HUES64 (cell line): Measurements from ENCODE around the gene SLC1A2.
A peak's percentile ranks its signal among the peaks of the same experiment; 100 is the strongest.

ENCODE experiments used
- H3K27ac ChIP-seq: 2 replicates; pipeline ENCODE4 v1.7.0; 2013; ENCODE audit warnings: low read depth, low read length, inconsistent platforms
- H3K27me3 ChIP-seq: 2 replicates; pipeline ENCODE4 v1.6.1; 2013; ENCODE audit warnings: mild to moderate bottlenecking, low read length; ENCODE audit not compliant: insufficient read depth
- H3K36me3 ChIP-seq: 2 replicates; pipeline ENCODE4 v1.6.1; 2013; ENCODE audit warnings: mild to moderate bottlenecking, low read length; ENCODE audit not compliant: insufficient read depth
- H3K4me1 ChIP-seq: 2 replicates; pipeline ENCODE4 v1.6.1; 2013; ENCODE audit warnings: mild to moderate bottlenecking, low read length, moderate library complexity; ENCODE audit not compliant: insufficient read depth
- H3K4me3 ChIP-seq: 2 replicates; pipeline ENCODE4 v1.5.1; 2013; ENCODE audit warnings: mild to moderate bottlenecking, low read length, moderate library complexity
- H3K9ac ChIP-seq: 2 replicates; pipeline ENCODE4 v1.6.1; 2013; ENCODE audit warnings: mild to moderate bottlenecking, low read depth, low read length
- H3K9me3 ChIP-seq: 2 replicates; pipeline ENCODE4 v1.6.1; 2013; ENCODE audit warnings: low read depth, low read length; ENCODE audit not compliant: insufficient read depth
- WGBS: fragments of 150-250, 120-280 bp; methylation state at CpG from one replicate; pipeline ENCODE4 v1.1.7; 2013; ENCODE audit warnings: missing lambda C conversion rate; 5-methylcytosine and 5-hydroxymethylcytosine counted together

The SLC1A2 gene

GRCh38 chr11:35427071-35427470, 7.7 kb upstream of the SLC1A2 start:
- Histone ChIP-seq H3K27ac (no peak overlapping the region), H3K36me3 (peaks cover 4% of the 10 kb centered on the region; the same call in 1 of the 2 replicates), H3K9ac (no peak overlapping the region), H3K9me3 (no peaks in the 10 kb centered on the region), H3K27me3 (peaks cover 17% of the 10 kb centered on the region), H3K4me1 (no peaks in the 10 kb centered on the region), H3K4me3 (no peak overlapping the region)
- 84% methylated on average over 3 of the region's 3 CpGs for WGBS

DNA sequence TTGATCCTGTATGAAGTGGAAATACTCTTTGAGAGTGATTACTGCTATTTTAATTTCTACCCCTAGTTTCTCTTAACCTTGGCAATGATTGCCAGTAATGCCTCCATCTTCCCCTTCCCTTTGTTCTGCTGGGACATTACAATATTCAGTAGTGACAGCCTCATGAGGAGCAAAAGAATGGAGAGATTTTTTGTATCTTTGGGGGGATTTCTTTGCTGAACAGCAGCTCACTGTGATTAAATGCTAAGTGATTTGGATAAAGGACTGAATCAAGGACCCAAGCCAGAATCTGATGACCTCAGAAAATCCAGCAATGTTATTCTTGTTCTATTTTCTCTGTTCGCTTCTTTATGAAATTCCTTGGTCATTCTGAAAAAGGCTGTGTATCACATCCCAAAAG, 7.0 kb upstream of the SLC1A2 start:
- Histone ChIP-seq H3K4me1 (no peaks in the 10 kb centered on the region), H3K27me3 (peaks cover 24% of the 10 kb centered on the region), H3K36me3 (no peaks in the 10 kb centered on the region; the same call in 1 of the 2 replicates), H3K27ac (no peak overlapping the region), H3K9ac (no peak overlapping the region), H3K9me3 (no peaks in the 10 kb centered on the region), H3K4me3 (no peak overlapping the region)
- 90% methylated on average over 1 of the region's 1 CpG for WGBS

GRCh38 chr11:35425603-35426212, 6.3 kb upstream of the SLC1A2 start:
- Histone ChIP-seq H3K4me3 (no peak overlapping the region), H3K4me1 (no peaks in the 10 kb centered on the region), H3K36me3 (no peaks in the 10 kb centered on the region; the same call in 1 of the 2 replicates), H3K27me3 (peaks cover 31% of the 10 kb centered on the region), H3K9me3 (no peaks in the 10 kb centered on the region), H3K27ac (no peak overlapping the region), H3K9ac (no peak overlapping the region)
- 93% methylated on average over 4 of the region's 4 CpGs for WGBS

DNA sequence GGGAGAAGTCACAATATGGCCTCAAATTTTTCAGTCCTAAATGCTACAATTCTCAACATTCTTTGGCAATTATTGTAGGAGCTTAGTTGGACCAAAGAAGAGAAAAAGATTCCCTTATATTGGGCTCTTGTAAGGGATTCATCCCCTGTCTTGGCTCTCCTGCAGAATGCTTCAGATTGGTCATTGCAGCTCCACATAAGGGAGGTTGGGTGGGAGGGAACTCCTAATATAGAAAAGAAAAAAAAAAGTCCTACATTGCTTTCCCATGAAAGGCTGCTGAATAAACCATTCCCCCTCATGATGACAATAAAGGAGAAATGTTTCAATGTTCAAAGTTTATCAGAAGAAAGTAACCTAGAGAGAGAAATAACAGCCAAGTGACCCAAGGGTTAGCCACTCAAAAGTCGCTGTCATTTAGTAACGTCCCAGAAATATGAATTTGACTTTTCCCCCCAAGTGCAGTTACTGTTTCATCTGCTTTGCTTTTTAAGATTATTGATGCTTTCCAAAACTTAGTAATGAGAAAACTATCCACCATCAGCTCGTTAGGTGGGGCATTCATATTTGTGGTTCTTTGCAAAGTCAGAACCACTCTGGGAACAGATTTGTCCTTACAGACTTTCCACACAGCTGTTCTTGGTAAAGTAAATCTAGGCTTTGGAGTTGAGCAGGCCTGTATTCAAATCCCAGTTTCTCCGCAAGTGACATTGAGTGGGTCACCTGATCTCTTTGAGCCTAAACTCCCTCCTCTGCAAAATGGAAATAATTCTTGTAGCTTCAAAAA, 5.0 kb upstream of the SLC1A2 start:
- H3K27ac ChIP-seq = no peak overlapping the region
- no peak overlapping the region for H3K4me3 ChIP-seq
- no peaks in the 10 kb centered on the region for H3K9me3 ChIP-seq
- 81% methylated on average over 3 of the region's 4 CpGs for WGBS
- no peaks in the 10 kb centered on the region for H3K36me3 ChIP-seq
- no peak overlapping the region for H3K9ac ChIP-seq
- no peaks in the 10 kb centered on the region for H3K4me1 ChIP-seq
- H3K27me3 ChIP-seq = peaks cover 44% of the 10 kb centered on the region

DNA sequence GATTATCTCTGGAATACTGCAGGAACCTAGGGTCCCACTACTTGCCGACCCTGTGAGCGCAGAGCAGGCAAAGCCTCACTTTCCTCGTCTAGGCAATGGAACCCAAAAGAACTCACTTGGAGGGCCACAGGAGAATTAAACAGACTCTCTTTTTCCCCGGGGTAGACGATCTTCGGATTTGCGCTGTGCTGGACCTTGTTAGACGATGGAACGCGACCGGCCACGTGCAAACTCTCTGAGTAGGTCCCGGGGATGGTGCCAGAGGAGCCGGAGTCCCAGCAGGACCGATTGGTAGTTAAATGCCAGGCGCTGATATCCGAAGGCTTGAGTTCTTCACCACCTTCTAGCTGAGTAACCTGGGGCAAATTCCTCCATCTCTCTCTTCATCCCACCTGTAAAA, 1.0 kb upstream of the SLC1A2 start:
- peak overlapping the region; percentile 46; the same call in 1 of the 2 replicates for H3K9ac ChIP-seq
- peaks cover 5% of the 10 kb centered on the region for H3K4me1 ChIP-seq
- no peaks in the 10 kb centered on the region for H3K9me3 ChIP-seq
- H3K4me3 ChIP-seq = peak overlapping the region; percentile 72
- no peak overlapping the region for H3K27ac ChIP-seq
- no peaks in the 10 kb centered on the region for H3K36me3 ChIP-seq
- WGBS = 6% methylated on average over 17 of the region's 17 CpGs
- H3K27me3 ChIP-seq = peaks cover 84% of the 10 kb centered on the region

- Histone ChIP-seq H3K36me3 (no peaks in the 10 kb centered on the region), H3K4me3 (peak overlapping the region; percentile 72), H3K9ac (peak overlapping the region; percentile 46), H3K9me3 (no peaks in the 10 kb centered on the region), H3K4me1 (peaks cover 5% of the 10 kb centered on the region), H3K27me3 (peaks cover 89% of the 10 kb centered on the region), H3K27ac (no peak overlapping the region)
- under 1% methylated on average over 41 of the region's 41 CpGs for WGBS
These were observed 524 bp upstream of the SLC1A2 start for GRCh38 chr11:35419830-35420333.

- Histone ChIP-seq H3K4me1 (peaks cover 5% of the 10 kb centered on the region), H3K4me3 (peak overlapping the region; percentile 72), H3K9ac (peak overlapping the region; percentile 29; the same call in 1 of the 2 replicates), H3K27ac (no peak overlapping the region), H3K27me3 (peaks cover 93% of the 10 kb centered on the region), H3K9me3 (no peaks in the 10 kb centered on the region), H3K36me3 (no peaks in the 10 kb centered on the region)
- WGBS = under 1% methylated on average over 69 of the region's 69 CpGs
These were observed 825 bp downstream of the SLC1A2 start for GRCh38 chr11:35418282-35419183.

- 81% methylated on average over 2 of the region's 2 CpGs for WGBS
- Histone ChIP-seq H3K4me3 (no peak overlapping the region), H3K27me3 (peaks cover 63% of the 10 kb centered on the region), H3K9ac (no peak overlapping the region), H3K36me3 (no peaks in the 10 kb centered on the region), H3K4me1 (peaks cover 5% of the 10 kb centered on the region), H3K9me3 (no peaks in the 10 kb centered on the region), H3K27ac (no peak overlapping the region)
These were observed 3.9 kb downstream of the SLC1A2 start for GRCh38 chr11:35415487-35415886.

DNA sequence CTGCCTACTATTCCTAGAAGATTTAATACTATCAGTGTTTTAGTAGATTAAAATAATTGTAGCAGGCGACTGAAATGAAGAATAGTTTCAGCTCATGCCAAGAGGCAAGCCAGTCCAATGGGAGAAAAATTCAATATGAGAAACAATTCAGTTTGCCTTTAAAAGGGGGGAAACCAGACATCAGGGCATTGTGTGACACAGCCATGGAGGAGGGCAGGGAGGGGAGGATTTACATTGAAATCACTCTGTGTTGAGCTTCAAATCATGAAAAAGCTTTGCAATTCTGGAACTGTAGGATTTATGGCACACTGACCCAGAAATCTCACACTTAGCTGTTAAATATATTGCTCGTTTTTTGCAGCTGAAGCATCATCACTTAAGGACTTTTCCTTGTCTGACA, 4.6 kb downstream of the SLC1A2 start:
- no peaks in the 10 kb centered on the region for H3K36me3 ChIP-seq
- no peaks in the 10 kb centered on the region for H3K9me3 ChIP-seq
- H3K4me1 ChIP-seq = peaks cover 5% of the 10 kb centered on the region
- H3K27me3 ChIP-seq = peaks cover 56% of the 10 kb centered on the region
- 79% methylated on average over 2 of the region's 2 CpGs for WGBS
- H3K4me3 ChIP-seq = no peak overlapping the region
- no peak overlapping the region for H3K27ac ChIP-seq
- no peak overlapping the region for H3K9ac ChIP-seq

DNA sequence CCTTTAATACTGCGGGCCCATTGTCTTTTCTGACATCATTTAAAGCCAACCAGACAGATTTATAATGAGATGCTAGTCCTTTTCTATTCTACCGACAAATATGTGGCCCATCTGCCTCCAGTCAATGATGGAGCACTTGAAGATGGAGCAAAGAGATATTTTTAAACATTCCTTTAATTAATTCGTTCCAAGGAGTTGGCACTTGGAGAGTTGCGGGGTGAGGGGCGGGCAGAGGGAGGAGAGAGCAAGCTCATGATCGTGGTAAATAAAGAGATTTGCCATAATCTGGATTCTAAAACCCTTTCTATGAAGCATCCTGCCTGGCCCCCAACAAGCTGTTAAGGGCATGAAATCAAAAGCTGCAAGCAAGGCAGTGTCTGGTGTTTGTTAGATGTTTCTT, 5.0 kb downstream of the SLC1A2 start:
- Histone ChIP-seq H3K36me3 (no peaks in the 10 kb centered on the region), H3K4me3 (no peak overlapping the region), H3K27me3 (peaks cover 51% of the 10 kb centered on the region), H3K9me3 (no peaks in the 10 kb centered on the region), H3K9ac (no peak overlapping the region), H3K4me1 (peaks cover 5% of the 10 kb centered on the region), H3K27ac (no peak overlapping the region)
- WGBS = 90% methylated on average over 6 of the region's 6 CpGs

- peaks cover 5% of the 10 kb centered on the region for H3K4me1 ChIP-seq
- no peak overlapping the region for H3K4me3 ChIP-seq
- no peaks in the 10 kb centered on the region for H3K36me3 ChIP-seq
- peaks cover 44% of the 10 kb centered on the region for H3K27me3 ChIP-seq
- H3K9me3 ChIP-seq = no peaks in the 10 kb centered on the region
- no peak overlapping the region for H3K27ac ChIP-seq
- H3K9ac ChIP-seq = no peak overlapping the region
- 98% methylated on average over 3 of the region's 3 CpGs for WGBS
These were observed 5.8 kb downstream of the SLC1A2 start for GRCh38 chr11:35413598-35413997.
